DND-41 (cell line): ENCODE data around the gene PRRT3.

Source experiments
- ATAC-seq: fragments of 200-7000 bp; cut with Tn5 transposase; 3 replicates; pipeline ENCODE4 v1.9.1; 2021; ENCODE audit warnings: low read depth; ENCODE audit not compliant: insufficient read depth
- DNase-seq: peaks from one replicate; pipeline ENCODE4 v3.0.0-alpha.2; 2020
- H2AFZ ChIP-seq: 2 replicates; pipeline ENCODE4 v1.6.0; 2012; ENCODE audit warnings: low read depth, low read length
- H3K27ac ChIP-seq: 2 replicates; pipeline ENCODE4 v1.5.1; 2012; ENCODE audit warnings: low read length, inconsistent platforms
- H3K27me3 ChIP-seq: fragments of 200-600 bp; sonication (generic); 2 replicates; pipeline ENCODE4 v1.6.0; 2012; ENCODE audit warnings: low read length, mild to moderate bottlenecking, inconsistent platforms; ENCODE audit not compliant: insufficient read depth, poor library complexity
- H3K36me3 ChIP-seq: 2 replicates; pipeline ENCODE4 v1.5.1; 2012; ENCODE audit warnings: low read length, inconsistent platforms; ENCODE audit not compliant: insufficient read depth
- H3K4me1 ChIP-seq: 2 replicates; pipeline ENCODE4 v1.5.1; 2012; ENCODE audit warnings: mild to moderate bottlenecking, low read length; ENCODE audit not compliant: insufficient read depth
- H3K4me2 ChIP-seq: 2 replicates; pipeline ENCODE4 v1.6.0; 2012; ENCODE audit warnings: mild to moderate bottlenecking, moderate library complexity, low read length, inconsistent platforms; ENCODE audit not compliant: insufficient read depth
- H3K4me3 ChIP-seq, 2 experiments: fragments of 200-600 bp in 1 of 2; shearing (Covaris generic) in 1 of 2; 2 replicates each; pipeline ENCODE4 v1.5.1; 2012 to 2016; ENCODE audit warnings: inconsistent platforms in 2 of 2, low read length in 2 of 2, mild to moderate bottlenecking in 2 of 2, low read depth in 1 of 2, moderate library complexity in 1 of 2
- H3K79me2 ChIP-seq: 2 replicates; pipeline ENCODE4 v1.6.0; 2012; ENCODE audit warnings: low read length, inconsistent platforms; ENCODE audit not compliant: insufficient read depth
- H3K9ac ChIP-seq: 2 replicates; pipeline ENCODE4 v1.6.0; 2012; ENCODE audit warnings: low read depth, mild to moderate bottlenecking, inconsistent platforms, low read length, moderate library complexity
- H3K9me3 ChIP-seq: 2 replicates; pipeline ENCODE4 v1.5.1; 2012; ENCODE audit warnings: low read length, moderate library complexity, mild to moderate bottlenecking, inconsistent platforms; ENCODE audit not compliant: insufficient read depth, severe bottlenecking
- H4K20me1 ChIP-seq: 2 replicates; pipeline ENCODE4 v1.6.0; 2012; ENCODE audit warnings: low read length; ENCODE audit not compliant: insufficient read depth
- CTCF ChIP-seq: IDR thresholded peaks from 2 replicates; pipeline ENCODE4 v1.5.1; 2012; ENCODE audit warnings: borderline replicate concordance, low read length, moderate library complexity, mild to moderate bottlenecking; ENCODE audit not compliant: poor library complexity, severe bottlenecking; ENCODE audit errors: extremely low read depth
- EZH2 ChIP-seq: IDR thresholded peaks from 3 replicates; pipeline ENCODE4 v1.6.1; 2012; ENCODE audit warnings: borderline replicate concordance, low read depth, mild to moderate bottlenecking, moderate library complexity, low read length, inconsistent platforms; ENCODE audit not compliant: severe bottlenecking

The PRRT3 gene

GRCh38 chr3:9915254-9916141, 36.7 kb downstream of the PRRT3 start:
- no peaks in the 10 kb centered on the region for H3K36me3 ChIP-seq
- no peaks in the 10 kb centered on the region for H4K20me1 ChIP-seq
- peak overlapping the region; percentile 53 for H2AFZ ChIP-seq
- peak overlapping the region in 1 of 2 experiments; percentile 31; a peak in 2 of 4 replicates for H3K4me3 ChIP-seq
- H3K4me1 ChIP-seq: peaks cover 21% of the 10 kb centered on the region
- no peaks in the 10 kb centered on the region for H3K9me3 ChIP-seq
- peak; percentile 39 for ATAC-seq
- peak overlapping the region; percentile 61 for H3K4me2 ChIP-seq
- no peaks in the 10 kb centered on the region for H3K79me2 ChIP-seq
- H3K27ac ChIP-seq: no peak overlapping the region
- TF ChIP-seq EZH2 (peak; percentile 58), CTCF (no peak)
- DNase-seq: no peak
- H3K27me3 ChIP-seq: peaks cover 6% of the 10 kb centered on the region
- peak overlapping the region; percentile 35; the same call in 1 of the 2 replicates for H3K9ac ChIP-seq

- no peak for TF ChIP-seq EZH2
- Histone ChIP-seq H3K9ac (no peak overlapping the region), H3K4me1 (peaks cover 21% of the 10 kb centered on the region), H3K27ac (no peak overlapping the region), H3K9me3 (no peaks in the 10 kb centered on the region), H3K4me2 (no peak overlapping the region), H2AFZ (no peak overlapping the region), H3K36me3 (no peaks in the 10 kb centered on the region), H3K27me3 (peaks cover 6% of the 10 kb centered on the region), H3K79me2 (no peaks in the 10 kb centered on the region), H3K4me3 (no peak overlapping the region), H4K20me1 (no peaks in the 10 kb centered on the region)
- ATAC-seq (no peak), DNase-seq (no peak)
Observed at GRCh38 chr3:9914559-9915253, 37.5 kb downstream of the PRRT3 start.

GRCh38 chr3:9914011-9914410, 38.2 kb downstream of the PRRT3 start:
- Histone ChIP-seq H3K9me3 (no peaks in the 10 kb centered on the region), H4K20me1 (no peaks in the 10 kb centered on the region), H2AFZ (no peak overlapping the region), H3K4me2 (no peak overlapping the region), H3K9ac (no peak overlapping the region), H3K36me3 (no peaks in the 10 kb centered on the region), H3K27ac (no peak overlapping the region), H3K4me1 (peaks cover 21% of the 10 kb centered on the region), H3K27me3 (peaks cover 6% of the 10 kb centered on the region), H3K79me2 (no peaks in the 10 kb centered on the region), H3K4me3 (no peak overlapping the region)
- ATAC-seq (no peak), DNase-seq (no peak)
- TF ChIP-seq CTCF (no peak), EZH2 (no peak)

GRCh38 chr3:9913601-9914000, 38.6 kb downstream of the PRRT3 start:
- Histone ChIP-seq H3K4me3 (no peak overlapping the region), H3K9ac (no peak overlapping the region), H3K79me2 (no peaks in the 10 kb centered on the region), H4K20me1 (no peaks in the 10 kb centered on the region), H3K27me3 (peaks cover 6% of the 10 kb centered on the region), H3K9me3 (no peaks in the 10 kb centered on the region), H3K4me2 (no peak overlapping the region), H3K4me1 (peaks cover 21% of the 10 kb centered on the region), H2AFZ (no peak overlapping the region), H3K36me3 (no peaks in the 10 kb centered on the region), H3K27ac (no peak overlapping the region)
- no peak for DNase-seq
- ATAC-seq: no peak
- TF ChIP-seq CTCF (no peak), EZH2 (no peak)
